Measurements from ENCODE around the gene DNAJC1. TPM values are rescaled to one million over a fixed set of nuclear protein-coding genes. Genes with fewer than 3 reads are reported as not detected.
"Not testable (repeated sequence)": the region's sequence is repeated elsewhere in the genome, so short reads cannot be mapped to it uniquely, and the experiment has no call there.

DNAJC1 gene
- polyA plus RNA-seq, 5 donors, result 29.6 to 38.2 (median 30.4) TPM

- not testable (repeated sequence) for DNase-seq
Measured at GRCh38 chr10:21834574-21834973, 169.0 kb downstream of the DNAJC1 start.

- no peak for DNase-seq
Measured at GRCh38 chr10:21832821-21833130, 170.8 kb downstream of the DNAJC1 start.

DNA sequence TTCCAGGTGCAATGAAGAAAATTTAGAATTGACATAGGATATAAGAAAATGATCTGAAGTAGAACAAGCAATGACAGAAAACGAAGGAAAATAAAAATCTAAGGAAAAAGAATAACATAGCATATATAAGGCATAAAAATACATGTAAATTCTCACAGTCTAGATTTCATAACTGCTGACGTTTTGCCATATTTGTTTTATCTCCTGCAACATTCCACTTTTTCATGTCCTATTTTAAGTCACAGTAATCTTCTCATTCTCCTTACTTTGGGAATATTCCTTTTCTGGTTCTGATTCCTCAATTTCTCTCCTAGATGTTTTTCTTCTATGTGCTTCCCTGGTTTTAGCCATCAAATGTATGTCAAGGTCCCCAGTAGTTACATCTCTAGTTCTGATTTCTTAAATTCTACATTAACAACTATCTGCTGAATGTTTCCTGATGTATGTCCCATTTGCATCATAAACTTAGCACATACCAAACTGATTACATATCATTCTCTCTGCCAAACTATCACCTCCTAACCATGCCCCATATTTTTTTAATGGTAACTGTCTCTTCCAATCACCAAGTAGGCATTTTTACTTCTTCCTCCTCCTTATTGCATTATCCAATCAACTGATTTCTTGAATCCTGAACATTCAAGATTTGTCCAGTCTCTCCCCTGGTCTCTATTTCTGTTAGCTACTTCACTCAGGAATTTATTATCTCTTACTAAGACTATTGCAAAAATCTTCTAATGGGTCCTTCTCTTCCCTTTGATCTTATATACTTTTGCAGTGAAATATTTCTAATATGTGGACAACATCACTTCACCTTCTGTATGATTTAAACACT is 171.3 kb downstream of the DNAJC1 start:
- no peak for DNase-seq

DNA sequence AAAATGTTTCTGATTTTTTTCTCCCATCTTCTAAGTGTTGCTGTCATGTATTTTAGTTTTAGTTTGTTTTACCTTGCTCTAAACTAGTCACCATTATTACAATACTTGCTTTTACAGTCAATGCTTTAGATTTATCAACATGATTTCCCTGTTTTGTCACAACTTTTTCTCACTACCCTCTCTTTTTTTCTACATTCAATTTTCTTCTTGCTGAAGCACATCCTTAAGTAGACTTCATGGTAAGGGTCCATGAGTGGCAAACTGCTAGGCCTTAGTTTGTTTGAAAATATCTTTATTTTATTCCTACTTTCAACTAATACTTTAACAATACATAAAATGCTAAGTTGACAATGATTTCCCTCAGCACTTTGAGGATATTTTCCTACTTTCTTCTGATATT is 173.5 kb downstream of the DNAJC1 start:
- no peak for DNase-seq

- no peak for DNase-seq
Measured at GRCh38 chr10:21827308-21827707, 176.2 kb downstream of the DNAJC1 start.

- DNase-seq, result no peak
Measured at GRCh38 chr10:21826725-21827124, 176.8 kb downstream of the DNAJC1 start.

DNA sequence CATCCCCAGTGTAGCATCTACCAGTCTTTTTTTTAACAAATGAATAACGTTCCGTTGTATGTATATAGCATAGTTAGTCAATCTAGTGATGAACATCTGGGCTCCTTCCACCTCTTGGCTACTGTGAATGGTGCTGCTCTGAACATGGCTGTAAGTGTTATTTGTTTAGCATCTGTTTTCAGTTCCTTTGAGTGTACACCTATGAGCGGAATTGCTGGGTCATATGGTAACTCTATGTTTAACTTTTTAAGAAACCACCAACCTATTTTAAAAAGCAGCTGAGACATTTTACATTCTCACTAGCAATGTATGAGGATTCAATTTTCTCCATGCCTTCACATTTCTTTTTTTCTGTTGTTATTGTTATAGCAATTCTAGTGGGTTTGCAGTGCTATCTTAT is 178.2 kb downstream of the DNAJC1 start:
- DNase-seq, result no peak

- no peak for DNase-seq
Measured at GRCh38 chr10:21824409-21824808, 179.1 kb downstream of the DNAJC1 start.

DNA sequence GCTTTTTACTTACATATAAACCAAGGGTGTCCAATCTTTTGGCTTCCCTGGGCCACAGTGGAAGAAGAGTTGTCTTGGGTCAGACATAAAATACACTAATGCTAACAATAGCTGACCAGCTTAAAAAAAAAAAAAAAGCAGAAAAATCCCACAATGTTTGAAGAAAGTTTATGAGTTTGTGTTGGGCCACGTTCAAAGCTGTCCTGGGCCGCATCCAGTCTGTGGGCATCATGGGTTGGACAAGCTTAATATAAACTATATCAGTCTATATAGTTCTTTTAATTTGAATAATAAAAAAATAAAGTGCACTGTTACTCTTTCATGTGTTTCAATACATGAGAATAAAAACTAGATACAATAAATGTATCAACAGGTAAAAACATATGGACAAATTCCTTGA is 179.9 kb downstream of the DNAJC1 start:
- DNase-seq, result no peak

DNA sequence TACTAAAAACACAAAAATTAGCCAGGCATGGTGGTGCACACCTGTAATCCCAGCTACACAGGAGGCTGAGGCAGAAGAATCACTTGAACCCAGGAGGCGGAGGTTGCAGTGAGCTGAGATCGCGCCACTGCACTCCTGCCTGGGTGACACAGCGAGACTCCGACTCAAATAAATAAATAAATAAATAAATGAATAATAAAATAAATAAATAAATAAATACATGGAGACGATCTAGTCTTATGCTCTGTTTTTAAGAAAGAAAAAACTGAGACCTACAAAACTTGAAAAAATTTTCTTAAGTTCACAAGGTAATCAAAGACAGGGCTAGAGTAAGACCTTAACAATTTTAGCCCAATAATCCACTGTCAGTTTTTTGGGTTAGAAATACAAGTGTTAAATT is 181.3 kb downstream of the DNAJC1 start:
- not testable (repeated sequence) for DNase-seq

DNA sequence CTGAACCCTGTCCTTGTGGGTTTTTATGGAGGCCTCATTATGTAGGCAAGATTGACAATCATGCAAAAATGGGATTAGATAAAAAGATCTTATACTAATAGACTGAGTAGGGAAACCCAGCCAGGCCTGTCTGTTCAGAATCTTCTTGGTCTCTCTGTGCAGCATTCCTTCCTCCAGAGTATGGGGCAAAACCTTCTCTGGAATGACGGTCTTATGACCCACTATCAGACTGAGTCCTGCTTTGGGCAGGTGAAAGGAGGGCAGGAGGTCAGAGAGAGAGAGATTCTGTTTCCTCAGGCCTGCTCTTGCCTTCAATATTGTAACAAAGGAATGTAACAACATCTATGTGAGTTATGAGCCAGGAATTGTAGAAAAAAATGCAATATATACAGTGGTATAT is 182.6 kb downstream of the DNAJC1 start:
- DNase-seq, result no peak

GRCh38 chr10:21818416-21818815 is 185.1 kb downstream of the DNAJC1 start:
- not testable (repeated sequence) for DNase-seq

- DNase-seq, result no peak
Measured at GRCh38 chr10:21814866-21815265, 188.7 kb downstream of the DNAJC1 start.

- DNase-seq, result no peak
Measured at GRCh38 chr10:21813946-21814345, 189.6 kb downstream of the DNAJC1 start.

- DNase-seq, result no peak
Measured at GRCh38 chr10:21811245-21811585, 192.3 kb downstream of the DNAJC1 start.

- no peak for DNase-seq
Measured at GRCh38 chr10:21810582-21811244, 192.8 kb downstream of the DNAJC1 start.

DNA sequence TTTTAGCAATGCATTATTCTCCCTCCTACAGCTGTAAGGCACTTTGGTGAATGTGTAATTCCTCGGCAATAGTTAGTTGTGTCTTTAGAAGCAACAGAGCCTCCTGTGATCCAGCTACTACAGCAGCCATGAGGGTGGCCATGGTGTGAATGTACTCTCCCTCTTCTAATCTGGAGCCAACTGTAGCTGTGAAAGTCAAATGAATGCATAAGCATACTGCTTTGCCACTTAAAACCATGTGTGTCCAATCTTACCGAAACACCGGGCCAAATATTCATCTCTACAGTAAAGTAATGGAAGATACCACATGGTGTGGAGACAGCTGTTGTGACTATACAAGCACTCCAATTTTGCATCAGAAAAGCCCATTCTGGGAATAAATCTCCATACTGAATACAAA is 195.0 kb downstream of the DNAJC1 start:
- no peak for DNase-seq

DNA sequence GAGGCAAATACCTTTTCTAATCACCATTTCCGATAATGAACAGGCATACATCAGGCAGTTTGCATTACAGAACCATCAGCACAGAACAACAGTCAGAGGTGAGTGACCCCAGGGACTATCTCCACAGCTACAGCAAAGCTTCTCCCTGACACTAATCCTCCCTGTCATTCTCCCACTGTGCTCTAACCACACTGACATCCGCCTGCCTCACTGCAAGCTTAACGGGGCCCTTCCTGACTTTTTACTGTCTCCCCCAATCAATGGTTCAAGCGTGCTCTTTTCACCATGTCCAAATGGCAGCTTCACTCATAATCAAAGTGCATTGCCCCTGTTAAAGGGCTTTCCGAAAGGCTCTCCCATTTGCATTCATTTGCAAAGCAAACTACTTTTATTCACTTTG is 196.3 kb downstream of the DNAJC1 start:
- no peak for DNase-seq

DNA sequence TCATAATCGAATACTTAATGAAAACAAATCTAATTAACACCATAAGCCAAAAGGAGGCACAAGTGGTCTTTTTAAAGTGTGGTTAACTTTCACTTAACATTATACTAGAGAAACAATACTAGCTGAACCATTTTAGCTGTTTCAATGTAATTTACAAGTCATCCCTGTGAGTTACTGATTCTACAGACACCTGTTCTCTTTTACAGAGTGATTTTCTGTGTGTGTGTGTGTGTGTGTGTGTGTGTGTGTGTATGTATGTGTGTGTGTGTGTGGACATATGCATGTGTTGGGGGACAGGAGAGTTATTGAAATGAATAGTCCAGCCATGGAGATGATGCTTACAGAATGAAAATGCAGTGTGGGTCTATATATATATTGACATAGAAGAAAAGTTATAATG is 200.2 kb downstream of the DNAJC1 start:
- no peak for DNase-seq

DNA sequence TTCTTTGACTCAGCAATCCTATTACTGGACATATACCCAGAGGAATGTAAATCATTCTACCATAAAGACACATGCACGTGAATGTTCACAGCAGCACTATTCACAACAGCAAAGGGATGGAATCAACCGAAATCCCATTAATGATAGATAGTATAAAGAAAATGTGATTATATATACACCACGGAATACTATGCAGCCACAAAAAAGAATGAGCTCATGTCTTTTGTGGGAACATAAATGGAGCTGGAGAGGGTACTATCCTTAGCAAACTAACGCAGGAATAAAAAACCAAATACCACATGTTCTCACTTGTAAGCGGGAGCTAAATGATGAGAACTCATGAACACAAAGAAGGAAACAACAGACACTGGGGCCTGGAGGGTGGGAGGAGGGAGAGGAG is 201.9 kb downstream of the DNAJC1 start:
- no peak for DNase-seq

DNA sequence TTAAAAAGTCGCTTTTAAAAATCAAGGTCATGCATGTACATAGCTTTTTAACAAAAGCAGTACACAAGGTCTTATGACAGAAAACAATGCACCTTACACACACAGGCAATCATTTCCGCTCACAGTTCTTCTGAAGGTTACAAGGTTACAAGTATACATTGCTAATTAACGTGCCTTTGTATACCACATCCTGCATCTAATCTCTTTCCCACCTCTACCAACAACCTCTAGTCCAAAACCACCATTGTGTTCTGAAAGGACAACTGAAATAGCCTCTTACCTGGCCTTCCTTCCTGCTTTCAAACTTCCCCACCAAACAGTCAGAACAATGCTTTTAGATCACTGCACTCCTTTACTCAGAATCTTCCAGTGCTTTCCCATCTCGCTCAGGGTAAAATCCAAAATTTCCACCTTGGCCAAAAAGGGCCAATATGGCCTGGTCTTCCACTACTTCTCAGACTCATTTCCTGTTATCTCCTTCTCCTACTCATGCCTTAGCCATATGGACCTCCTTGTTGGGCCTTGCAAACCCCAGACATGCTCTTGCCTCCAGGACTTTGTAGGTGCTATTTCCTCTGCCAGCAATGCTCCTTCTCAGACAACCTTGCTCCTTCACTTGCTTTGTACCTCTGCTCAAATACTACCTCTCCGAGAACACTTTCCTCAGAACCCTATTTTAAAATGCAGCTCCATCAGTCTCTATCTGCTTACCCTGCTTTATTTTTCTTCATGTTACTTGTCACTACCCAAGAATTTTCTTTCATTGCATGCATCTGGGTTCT is 205.4 kb downstream of the DNAJC1 start:
- no peak for DNase-seq

GRCh38 chr10:21797533-21797932 is 206.0 kb downstream of the DNAJC1 start:
- DNase-seq, result no peak

DNA sequence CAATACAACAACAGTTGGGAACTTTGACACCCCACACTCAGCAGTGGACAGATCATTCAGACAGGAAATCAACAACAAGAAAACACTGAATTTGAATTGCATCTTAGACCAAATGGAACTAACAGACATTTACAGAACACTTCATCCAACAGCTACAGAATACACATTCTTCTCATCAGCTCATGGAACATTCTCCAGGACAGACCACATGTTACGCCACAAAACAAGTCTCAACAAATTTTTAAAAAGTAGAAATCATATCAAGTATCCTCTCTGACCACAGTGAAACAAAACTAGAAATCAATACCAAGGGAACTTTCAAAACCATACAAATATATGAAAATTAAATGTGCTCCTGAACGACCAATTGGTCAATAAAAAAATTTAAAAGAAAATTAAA is 212.3 kb downstream of the DNAJC1 start:
- DNase-seq, result no peak
